HG03469 (cell line): Measurements from ENCODE around the gene GIN1.
"Not testable (repeated sequence)": the region's sequence is repeated elsewhere in the genome, so short reads cannot be mapped to it uniquely, and the experiment has no call there.

ENCODE experiments used
- ATAC-seq: cut with Tn5 transposase; IDR thresholded peaks from one replicate; pipeline ENCODE4 v1.9.1; 2021; ENCODE audit warnings: mild to moderate bottlenecking, moderate library complexity, moderate number of reproducible peaks; ENCODE audit not compliant: unreplicated experiment

Gene GIN1

DNA sequence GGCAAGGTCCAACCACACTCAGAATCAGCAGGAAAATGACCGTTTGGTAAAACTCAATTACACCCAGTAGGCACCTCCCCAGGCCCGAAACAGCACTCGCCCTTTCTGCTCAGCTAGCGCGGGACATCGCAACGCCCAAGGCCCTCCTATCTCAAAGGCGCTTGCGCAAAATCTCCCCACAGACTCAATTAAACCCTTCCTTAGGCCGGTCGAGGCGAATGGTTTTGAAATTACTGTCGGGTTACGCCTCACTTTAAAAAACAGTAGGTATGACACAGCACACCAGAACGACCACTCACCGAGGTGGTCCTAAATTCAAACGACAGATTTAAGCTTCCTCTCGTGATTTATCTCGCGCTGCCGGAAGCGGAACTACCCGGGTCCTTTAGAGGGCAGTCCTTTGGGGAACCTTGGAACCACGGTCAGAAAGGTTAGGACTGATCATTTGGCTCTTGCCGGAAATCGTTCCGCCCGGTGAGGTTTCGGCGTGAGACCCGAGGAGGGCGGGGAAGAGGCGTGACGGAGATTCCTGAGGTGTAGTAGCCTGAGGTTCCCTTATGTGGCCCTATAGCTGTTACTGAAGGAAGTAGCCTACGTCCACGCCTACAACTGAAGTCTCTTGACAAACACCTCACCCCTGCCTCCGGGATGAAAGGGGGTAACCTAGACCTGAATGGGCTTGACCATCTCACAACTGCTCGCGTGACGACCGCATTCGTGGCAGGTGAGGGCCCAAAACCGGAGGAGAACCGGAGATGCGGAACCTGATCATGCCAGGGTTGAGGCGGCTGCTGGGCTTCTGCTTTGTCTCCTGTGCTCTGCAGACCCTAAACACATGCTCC lies at the start of gene GIN1, which contains the start of gene PPIP5K2:
TSS of gene GIN1 (minus strand) at position 374 of the 842 bp plus-strand sequence. CDS start 11,431 bp downstream, outside the sequence.
TSS of gene PPIP5K2 (plus strand) at position 537 of the 842 bp plus-strand sequence. CDS start 9,289 bp downstream, outside the sequence.
- ATAC-seq: peak; percentile 86

GRCh38 chr5:103166706-103167105 lies 46.8 kb upstream of the GIN1 start:
- ATAC-seq: no peak

DNA sequence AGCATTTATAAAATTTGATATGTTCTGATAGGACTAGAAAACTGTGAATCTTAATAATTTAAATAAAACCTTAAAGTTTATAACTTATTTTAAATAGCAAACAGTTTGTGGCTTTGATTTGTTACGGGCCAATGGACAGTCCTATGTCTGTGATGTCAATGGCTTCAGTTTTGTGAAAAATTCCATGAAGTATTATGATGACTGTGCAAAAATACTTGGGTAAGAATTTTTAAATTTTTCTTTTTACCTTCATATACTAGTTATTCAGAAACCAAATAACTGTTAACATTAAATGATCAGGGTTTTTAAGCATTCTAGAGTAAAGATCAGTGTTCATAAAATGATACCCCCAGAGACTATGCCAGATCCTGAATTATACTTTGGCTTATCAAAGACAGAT lies 31.2 kb upstream of the GIN1 start:
- no peak for ATAC-seq

DNA sequence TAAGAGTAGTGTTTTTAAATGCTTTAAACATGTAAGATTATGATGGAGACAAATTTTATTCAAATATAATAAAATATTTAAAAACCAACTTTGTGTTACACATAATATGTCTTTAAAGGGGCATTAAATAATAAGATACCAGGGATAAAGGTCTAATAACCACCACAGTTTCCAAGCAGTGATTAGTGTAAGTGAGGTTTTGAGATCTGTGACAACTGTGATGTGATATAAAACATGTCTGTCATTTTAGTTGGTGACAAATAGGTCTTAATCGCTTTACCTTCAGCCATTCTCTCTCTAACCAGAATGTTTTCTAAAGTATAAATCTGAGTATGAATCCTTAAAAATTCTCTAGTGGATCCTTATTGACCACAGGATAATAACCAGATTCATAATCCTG lies 28.3 kb upstream of the GIN1 start:
- no peak for ATAC-seq

DNA sequence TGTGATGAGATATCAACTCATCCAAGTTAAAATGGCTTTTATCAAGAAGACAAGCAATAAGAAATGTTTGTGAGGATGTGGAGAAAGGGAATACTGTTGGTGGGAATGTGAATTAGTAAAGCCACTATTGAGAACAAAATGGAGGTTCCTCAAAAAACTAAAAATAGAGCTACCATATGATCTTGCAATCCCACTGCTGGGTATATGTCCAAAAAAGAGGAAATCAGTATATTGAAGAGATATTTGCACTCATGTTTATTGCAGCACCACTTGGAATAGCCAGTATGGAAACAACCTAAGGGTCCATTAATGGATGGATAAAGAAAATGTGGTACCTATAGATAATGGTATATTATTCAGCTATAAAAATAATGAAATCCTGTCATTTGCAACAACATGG lies 25.3 kb upstream of the GIN1 start:
- no peak for ATAC-seq

GRCh38 chr5:103142132-103142531 lies 22.2 kb upstream of the GIN1 start:
- ATAC-seq: not testable (repeated sequence)

- peak; percentile 85 for ATAC-seq
Observed at GRCh38 chr5:103139264-103139865, 19.4 kb upstream of the GIN1 start.

GRCh38 chr5:103138202-103138690 lies 18.3 kb upstream of the GIN1 start:
- no peak for ATAC-seq

GRCh38 chr5:103135461-103135860 lies 15.5 kb upstream of the GIN1 start:
- ATAC-seq: no peak

DNA sequence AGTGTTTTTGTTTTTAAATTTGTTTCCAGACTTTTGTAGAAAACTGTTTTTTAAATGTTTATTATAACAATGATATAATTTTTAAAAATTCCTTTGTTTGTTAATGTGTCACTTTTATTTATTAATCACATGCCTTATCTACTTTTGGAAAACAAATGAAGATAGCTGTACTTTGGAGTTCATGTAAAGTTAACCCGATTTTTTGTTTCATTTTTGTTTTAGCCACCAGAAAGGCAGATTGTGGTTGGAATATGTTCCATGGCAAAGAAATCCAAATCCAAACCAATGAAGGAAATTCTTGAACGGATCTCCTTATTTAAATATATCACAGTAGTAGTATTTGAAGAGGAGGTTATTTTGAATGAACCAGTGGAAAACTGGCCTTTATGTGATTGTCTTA lies 13.3 kb upstream of the GIN1 start:
- ATAC-seq: no peak

DNA sequence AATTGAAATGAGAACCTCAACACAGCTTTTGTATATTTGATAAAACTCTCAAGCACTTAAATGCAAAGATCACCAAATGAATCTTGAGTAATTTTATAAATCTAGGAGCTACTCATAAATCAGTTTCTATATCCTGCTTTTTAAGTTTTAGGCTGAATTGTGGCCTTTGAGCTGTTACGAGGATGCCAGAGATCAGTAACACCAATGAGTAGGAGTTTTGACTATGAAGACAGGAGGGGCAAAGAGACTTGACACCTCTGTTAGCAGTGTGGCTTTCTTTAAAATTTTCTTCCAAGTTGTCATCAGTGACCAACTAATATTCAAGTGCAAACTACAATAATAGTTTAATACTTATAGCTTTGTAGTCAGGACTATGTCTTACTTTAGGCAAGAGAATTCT lies 12.7 kb upstream of the GIN1 start:
- no peak for ATAC-seq

- no peak for ATAC-seq
Observed at GRCh38 chr5:103128202-103128601, 8.3 kb upstream of the GIN1 start.

GRCh38 chr5:103127292-103127817 lies 7.4 kb upstream of the GIN1 start:
- ATAC-seq: no peak

- no peak for ATAC-seq
Observed at GRCh38 chr5:103126557-103126956, 6.6 kb upstream of the GIN1 start.

DNA sequence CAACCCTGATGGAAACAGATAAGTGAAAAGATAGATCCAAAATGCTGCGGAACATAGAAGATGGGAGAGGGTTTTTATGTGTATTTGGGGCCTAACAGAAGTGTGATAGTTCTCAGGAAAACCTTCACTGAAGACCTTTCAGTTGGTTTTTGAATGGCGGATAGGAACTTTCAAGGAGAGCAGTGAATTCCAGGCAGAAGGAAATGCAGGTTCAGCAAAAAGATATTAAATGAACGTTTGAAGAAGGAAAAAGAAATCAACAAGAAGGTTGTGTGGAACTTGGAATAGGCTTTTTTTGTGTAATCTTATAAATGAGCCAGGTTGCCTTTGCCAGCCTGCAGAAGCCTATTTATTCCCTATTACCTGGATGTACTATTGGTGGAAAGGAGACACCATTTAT lies 2.3 kb upstream of the GIN1 start:
- no peak for ATAC-seq

DNA sequence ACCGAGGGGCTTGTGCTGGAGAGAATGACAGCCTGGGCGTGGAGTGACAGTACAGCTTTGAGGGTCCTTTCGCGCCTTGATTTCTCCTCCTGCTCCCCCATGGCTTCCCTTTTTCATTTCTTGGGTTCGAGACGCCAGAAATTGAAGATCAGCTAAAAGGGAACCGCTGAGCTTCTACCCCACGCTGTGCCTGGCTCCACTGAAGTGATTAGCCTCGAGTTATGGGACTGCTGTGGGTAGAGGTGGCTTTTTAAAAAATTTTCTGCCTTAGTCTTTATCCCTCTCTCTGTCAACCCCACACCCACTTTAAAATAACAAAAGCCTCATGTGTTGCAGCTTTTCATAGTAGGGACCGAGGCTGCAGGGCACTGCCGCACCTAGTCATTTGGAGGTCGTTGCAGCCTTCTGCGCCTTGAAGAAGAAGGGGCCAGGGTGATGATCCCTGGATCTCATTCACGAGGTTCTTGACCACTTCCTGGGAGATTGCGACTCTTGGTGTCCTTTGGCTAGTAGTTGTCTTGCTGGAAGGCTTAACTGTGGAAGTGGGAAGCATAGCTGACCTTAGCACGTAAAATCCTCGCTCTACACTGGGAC lies 766 bp upstream of the GIN1 start:
- no peak for ATAC-seq

DNA sequence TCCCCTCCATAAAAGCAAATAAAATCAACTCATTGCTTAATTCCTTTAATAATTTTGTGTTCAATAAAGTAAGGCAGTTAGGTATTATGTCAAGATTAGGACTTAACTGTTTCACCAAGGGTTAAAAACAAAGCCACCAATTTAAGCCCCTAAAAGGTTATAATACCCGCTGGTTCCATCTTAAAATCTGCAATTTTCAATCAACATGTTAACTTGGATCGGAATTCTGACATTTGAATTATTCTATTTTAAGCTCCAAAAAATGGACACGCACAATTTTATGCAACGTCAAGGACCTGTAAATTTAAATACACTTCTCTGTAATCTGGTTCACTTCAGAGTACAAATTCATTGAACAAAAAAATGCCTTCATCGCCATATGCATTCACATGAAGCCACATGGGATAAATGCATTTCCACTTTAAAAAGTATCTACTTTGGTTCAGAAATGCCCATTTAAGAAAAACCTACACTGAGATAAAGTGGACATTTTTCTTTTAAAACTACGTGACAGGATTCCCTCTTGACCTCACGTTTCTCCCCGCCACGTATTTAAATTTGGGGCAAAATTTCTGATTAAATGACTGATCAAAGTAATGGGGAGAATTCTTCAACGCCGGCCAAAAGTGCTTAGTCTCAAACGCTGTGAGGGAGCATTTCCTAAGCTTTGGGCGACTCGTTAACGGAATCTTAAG lies 721 bp downstream of the GIN1 start:
- no peak for ATAC-seq

DNA sequence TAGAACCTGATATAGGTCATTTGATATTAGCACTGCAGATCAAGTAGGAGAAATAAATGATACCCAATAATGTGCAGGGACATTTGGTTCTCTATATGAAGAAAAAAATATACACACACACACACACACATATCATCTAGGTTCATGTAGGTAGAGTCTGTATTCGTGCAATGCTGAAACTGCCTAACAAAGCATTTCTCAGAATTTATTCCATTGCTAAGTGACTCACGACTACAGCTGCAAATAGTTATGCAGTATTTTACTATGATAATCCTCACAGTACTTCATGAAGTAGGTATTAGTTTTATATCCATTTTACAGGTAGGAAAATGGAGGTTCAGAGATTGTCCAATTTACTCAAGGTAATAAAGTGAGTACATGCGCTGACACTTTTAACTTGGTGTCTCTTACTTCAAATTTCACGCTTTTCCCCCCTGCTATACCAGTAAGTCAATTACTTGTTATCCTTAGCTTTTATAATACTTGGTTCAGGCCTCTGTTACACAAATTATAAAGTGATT lies 2.4 kb downstream of the GIN1 start:
- no peak for ATAC-seq

- ATAC-seq: no peak
Observed at GRCh38 chr5:103114440-103114839, 5.5 kb downstream of the GIN1 start.

DNA sequence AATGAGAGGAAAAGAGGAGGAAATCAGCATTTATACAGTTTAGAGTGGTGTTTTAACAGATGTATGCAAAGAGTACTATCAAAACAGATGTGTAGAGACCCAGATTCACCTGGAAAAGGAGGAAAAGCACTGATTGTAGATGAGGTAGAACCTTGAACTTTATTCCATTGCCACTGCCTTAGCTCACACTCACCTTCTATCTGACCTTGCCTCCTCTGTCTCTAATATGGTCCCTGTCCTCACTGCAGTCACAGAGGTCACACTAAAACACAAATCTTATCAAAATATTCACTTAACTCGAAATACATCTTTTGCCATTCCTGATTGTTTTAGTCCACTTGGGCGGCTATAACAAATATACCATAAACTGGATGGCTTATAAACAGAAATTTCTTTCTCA lies 7.0 kb downstream of the GIN1 start:
- no peak for ATAC-seq

- ATAC-seq: no peak
Observed at GRCh38 chr5:103111468-103111867, 8.5 kb downstream of the GIN1 start.
